Activated CD8-positive, alpha-beta memory T cell treated with anti-CD3 and anti-CD28 coated beads, Interleukin-2, amount 50 U/mL, for 1 hour (primary cell): ENCODE results near the gene NOL9.

ENCODE experiments used
- DNase-seq: peaks from one replicate; pipeline ENCODE4 v3.0.0-alpha.2; 2020; ENCODE audit errors: extremely low read depth

Gene NOL9

DNA sequence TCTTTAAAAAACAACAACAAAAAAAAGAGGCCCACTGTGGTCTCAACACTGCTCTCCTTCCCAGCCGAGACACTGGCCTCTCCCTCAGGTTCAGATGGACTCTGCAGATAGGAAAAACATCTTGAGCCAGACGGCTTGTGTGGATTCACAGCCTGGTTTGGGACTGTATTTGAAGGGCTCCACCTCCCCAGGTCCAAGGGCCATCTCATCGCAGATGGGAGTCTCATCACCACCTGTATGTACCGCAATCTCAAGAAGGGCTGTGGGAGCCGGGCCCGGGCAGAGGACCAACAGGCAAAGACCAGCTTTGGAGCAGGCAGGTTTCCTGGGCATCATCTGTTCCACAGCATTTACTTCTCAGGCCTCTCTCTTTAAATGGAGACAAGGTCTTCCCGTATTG lies 35.7 kb upstream of the NOL9 start:
- DNase-seq = no peak

DNA sequence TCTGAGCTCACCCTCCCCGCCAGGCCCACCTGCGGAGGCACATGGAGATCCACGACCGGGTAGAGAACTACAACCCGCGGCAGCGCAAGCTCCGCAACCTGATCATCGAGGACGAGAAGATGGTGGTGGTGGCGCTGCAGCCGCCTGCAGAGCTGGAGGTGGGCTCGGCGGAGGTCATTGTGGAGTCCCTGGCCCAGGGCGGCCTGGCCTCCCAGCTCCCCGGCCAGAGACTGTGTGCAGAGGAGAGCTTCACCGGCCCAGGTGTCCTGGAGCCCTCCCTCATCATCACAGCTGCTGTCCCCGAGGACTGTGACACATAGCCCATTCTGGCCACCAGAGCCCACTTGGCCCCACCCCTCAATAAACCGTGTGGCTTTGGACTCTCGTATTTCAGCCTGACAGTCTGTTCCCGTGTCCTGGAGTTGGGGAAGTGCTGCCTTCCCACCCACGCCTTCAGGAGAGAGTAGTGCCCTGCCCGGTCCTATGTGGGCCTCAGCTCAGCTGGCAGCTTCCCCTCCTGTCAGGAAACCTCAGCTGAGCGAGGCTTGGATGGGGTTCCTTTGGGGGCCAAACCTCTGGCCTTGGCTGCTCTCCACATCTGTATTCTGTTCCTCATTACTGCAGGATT lies 34.7 kb upstream of the NOL9 start:
- no peak for DNase-seq

DNA sequence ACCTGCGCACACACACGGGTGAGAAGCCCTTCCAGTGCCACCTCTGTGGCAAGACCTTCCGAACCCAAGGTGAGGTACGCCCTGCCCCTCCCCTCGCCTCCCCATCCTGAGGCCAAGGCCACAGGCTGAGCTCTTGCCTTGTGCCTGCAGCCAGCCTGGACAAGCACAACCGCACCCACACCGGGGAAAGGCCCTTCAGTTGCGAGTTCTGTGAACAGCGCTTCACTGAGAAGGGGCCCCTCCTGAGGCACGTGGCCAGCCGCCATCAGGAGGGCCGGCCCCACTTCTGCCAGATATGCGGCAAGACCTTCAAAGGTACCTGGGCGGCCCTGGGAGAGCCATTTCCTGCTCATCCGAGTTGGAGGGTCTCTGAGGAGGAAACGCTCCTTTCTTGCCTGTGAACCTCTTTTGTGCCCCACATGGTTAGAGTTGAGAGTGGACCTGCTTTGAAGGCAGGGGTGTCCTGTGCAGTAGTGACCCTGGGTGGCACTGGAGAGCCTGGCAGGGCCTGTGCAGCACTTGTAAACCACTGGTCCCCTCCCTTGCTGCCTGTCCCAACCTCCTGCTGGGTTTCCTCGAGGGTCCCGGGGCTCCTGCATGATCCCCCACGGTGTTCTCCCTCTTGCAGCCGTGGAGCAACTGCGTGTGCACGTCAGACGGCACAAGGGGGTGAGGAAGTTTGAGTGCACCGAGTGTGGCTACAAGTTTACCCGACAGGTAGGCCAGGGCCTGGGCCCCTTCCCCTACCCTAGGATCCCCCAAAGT lies 34.0 kb upstream of the NOL9 start:
- DNase-seq = no peak

DNA sequence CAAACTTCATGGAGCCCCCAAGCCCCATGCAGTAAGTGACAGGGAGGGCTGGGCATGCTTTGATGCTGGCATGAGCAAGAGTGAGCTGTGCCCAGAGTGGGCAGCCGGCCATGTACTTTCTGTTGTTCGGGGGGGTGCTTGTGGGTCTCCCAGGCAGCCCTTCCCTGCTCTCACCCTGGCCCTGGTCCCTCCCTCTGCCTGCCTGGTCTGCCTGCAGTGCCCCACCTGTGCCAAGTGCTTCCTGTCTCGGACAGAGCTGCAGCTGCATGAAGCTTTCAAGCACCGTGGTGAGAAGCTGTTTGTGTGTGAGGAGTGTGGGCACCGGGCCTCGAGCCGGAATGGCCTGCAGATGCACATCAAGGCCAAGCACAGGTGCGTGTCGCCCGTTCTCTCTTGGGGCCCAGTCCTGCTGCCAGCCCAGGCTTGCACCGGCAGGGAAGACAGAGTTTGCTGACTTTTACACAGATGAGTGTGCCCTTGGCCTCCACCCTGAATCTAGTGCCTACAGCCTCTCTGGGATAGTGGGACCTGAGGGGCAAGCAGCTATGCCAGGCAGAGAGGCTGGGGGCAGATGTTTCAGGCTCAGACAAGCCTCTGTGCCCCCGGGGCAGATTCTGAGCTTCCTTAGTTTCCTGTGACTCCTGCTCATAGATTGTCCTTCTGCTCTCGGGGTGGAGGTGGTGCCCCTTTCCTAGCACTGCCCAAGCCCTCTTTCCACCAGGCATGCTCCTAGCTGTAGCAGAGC lies 33.1 kb upstream of the NOL9 start:
- no peak for DNase-seq

DNA sequence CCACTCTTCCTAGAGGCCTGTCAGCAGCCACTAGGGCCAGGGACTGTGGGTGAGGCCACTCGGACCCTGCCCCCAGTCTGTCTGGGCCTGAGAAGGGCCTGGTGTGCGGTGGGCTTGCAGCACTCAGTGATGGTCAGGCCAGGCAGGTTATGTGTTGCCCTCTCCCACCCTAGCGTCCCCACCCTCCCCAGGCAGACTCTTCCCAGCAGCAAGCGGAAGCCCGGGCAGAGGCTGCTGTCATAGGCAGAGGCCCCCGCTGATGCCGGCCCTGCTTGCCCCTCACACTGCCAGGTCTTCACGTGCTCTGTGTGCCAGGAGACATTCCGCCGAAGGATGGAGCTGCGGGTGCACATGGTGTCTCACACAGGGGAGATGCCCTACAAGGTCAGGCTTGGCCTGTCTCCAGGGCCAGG lies 32.1 kb upstream of the NOL9 start:
- DNase-seq = no peak

DNA sequence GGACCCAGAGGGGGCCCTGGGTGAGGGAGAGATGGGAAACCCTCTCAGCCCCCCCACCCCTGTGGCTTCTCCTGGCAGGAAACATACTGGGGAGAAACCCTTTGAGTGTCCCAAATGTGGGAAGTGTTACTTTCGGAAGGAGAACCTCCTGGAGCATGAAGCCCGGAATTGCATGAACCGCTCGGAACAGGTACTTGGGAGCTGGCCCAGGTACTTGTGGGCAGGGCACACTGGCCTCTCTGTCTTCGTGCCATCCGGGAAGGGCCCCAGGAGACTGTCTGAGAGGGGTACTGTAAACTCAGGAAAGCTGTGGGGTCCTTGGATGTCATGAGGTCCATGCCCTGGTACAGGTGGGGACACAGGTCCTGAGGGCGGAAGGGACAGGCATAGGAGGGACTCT lies 31.5 kb upstream of the NOL9 start:
- no peak for DNase-seq

DNA sequence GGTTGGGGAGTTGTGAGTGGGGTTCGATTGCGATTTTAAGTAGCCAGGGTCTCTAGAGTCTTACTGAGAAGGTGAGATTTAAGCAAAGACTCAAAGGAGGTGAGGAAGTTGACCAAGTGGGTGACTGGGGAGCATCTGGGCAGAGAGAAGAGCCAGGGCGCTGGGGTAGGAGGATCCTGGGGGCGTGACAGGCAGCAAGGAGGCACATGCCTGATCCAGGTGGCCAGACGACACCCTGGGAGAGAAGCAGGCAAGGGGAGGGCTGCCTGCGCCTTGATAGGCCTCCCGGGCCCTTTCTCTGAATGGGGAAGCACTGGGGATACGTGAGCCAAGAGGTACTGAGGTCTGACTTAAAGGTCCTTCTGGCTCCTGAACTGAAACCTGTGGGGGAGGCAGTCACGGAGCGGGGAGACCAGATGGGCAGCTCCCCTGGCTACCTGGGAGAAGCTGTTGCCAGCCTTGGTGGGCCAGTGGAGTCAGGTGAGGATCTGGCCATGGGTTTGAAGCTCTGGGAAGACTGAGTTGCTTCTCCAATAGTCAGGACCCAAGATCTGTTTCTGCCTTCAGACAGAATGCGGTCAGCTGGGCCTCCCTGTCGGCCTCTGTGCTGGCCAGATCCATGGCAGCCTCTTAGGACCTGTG lies 30.9 kb upstream of the NOL9 start:
- no peak for DNase-seq

DNA sequence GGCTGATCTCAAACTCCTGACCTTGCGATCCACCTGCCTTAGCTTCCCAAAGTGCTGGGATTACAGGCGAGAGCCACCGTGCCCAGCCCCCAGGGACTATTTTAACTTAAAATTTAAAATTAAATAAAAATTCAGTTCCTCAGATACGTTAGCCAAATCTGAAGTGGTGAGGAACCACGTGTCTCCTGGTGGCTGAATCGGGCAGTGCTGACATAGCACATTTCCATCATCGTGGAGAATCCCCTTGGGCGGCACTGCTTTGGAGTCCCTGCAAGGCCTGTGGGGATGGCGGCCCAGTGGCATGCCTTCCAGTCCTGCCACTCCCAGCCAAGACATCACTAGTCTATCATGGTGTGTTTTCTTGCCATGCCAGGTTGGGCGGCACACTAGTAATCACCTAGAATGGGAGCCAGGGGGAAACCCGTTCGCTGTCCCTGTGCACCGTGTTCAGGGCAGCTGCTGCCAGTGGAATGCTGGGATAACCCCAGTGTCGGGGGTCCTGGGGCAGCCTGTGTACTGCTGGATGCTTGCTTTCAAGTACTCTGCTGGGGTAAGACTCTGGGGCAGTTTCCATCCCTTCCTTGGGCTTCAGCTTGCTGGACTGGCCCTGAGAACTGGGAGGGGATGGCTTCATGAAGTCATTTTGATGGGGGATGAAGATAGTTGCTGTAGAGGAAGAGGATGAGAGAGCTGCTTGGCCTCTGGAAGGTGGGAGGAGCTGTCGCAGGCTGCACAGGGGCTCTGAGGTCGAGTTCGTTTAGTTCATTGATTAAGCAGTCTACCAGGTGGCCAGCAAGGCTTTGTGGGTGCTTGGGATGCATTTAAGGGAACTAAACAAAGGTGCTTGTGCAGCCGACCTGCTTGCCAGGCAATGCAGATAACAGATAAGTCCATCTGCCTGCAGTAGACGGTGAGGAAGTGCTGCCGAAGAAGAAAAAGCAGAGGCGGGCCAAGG lies 30.1 kb upstream of the NOL9 start:
- DNase-seq = no peak

DNA sequence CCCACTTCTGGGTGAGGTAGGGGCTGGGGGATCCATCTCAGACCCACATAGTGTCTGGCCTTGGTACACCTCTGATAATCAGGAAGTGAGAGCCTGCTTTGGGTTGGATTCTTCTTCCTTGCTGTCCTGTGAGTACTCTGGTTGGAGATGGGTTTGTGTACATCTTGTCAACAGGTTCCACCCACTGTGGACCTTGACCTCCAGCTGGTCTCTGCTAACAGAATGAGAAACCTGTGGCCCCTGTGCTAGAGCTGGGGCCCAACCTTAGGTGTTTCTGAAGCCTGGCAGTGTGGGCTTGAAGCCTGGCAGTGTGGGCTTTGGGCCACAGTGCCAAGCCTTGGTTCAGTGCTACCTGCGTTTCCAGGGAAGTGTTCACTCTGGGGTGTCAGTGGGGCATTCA lies 28.1 kb upstream of the NOL9 start:
- DNase-seq = no peak

DNA sequence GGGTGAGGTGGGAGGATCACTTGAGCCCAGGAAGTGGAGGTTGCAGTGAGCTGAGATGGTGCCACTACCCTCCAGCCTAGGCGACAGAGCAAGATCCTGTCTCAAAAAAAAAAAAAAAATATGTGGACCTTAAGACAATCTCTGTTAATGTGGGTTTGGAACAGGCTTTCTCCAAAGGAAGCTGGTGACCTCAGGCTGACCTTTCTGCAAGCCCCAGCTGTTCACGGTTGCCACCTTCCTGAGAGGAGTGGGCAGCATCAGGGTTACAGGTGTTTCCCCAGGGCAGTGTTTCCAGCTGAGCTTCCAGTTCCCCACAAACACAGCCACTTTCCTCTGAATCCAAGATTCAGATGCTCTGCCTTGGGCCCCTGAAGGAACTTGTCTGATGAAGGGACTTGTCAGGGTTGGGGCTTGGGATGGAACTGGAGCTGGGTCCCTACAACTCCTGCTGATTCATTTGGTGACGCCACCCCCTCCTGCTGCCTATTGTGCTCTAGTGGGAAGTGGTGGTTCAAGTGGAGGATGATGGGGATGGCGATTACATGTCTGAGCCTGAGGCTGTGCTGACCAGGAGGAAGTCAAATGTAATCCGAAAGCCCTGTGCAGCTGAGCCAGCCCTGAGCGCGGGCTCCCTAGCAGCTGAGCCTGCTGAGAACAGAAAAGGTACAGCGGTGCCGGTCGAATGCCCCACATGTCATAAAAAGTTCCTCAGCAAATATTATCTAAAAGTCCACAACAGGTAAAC lies 27.4 kb upstream of the NOL9 start:
- no peak for DNase-seq

DNA sequence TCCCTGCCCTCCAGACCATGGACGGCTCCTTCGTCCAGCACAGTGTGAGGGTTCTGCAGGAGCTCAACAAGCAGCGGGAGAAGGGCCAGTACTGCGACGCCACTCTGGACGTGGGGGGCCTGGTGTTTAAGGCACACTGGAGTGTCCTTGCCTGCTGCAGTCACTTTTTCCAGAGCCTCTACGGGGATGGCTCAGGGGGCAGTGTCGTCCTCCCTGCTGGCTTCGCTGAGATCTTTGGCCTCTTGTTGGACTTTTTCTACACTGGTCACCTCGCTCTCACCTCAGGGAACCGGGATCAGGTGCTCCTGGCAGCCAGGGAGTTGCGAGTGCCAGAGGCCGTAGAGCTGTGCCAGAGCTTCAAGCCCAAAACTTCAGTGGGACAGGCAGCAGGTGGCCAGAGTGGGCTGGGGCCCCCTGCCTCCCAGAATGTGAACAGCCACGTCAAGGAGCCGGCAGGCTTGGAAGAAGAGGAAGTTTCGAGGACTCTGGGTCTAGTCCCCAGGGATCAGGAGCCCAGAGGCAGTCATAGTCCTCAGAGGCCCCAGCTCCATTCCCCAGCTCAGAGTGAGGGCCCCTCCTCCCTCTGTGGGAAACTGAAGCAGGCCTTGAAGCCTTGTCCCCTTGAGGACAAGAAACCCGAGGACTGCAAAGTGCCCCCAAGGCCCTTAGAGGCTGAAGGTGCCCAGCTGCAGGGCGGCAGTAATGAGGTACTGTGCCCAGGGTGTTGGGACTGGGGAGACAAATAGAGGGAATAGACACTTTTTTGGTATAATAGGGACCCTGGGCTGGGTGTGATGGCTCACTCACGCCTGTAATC lies 26.5 kb upstream of the NOL9 start:
- no peak for DNase-seq

DNA sequence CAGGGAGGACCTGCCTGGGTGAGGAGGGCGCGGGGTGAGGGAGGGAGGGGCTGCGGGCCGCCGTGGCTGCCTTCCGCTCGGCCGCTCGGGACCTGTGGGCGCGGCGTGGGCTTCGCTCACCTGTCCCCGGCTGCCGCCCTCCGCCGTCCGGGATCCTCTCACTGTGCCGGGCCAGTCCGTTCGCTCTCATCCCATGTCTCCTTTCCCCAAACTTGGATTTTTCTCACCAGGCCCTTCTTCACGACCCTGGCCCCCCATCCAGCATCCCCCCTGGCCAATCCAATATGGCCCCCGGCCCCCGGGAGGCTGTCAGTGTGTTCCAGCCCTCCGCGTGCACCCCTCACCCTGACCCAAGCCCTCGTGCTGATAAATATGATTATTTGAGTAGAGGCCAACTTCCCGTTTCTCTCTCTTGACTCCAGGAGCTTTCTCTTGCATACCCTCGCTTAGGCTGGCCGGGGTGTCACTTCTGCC lies 25.8 kb upstream of the NOL9 start:
- DNase-seq = no peak

DNA sequence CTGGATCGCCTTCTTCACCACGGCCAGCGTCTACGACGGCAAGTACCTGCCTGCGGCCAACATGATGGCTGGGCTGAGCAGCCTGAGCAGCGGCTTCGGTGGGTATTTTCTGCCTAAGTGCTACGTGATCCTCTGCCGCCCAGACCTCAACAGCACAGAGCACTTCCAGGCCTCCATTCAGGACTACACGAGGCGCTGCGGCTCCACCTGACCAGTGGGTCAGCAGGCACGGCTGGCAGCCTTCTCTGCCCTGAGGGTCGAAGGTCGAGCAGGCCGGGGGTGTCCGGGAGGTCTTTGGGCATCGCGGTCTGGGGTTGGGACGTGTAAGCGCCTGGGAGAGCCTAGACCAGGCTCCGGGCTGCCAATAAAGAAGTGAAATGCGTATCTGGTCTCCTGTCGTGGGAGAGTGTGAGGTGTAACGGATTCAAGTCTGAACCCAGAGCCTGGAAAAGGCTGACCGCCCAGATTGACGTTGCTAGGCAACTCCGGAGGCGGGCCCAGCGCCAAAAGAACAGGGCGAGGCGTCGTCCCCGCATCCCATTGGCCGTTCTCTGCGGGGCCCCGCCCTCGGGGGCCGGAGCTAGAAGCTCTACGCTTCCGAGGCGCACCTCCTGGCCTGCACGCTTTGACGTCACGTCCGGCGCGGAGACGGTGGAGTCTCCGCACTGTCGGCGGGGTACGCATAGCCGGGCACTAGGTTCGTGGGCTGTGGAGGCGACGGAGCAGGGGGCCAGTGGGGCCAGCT lies 25.2 kb upstream of the NOL9 start, which contains the start of gene ZBTB48:
Gene ZBTB48 (plus strand): TSS at position 621 of the 745 bp plus-strand sequence. CDS start 616 bp downstream, outside the sequence.
- DNase-seq = peak; percentile 89

DNA sequence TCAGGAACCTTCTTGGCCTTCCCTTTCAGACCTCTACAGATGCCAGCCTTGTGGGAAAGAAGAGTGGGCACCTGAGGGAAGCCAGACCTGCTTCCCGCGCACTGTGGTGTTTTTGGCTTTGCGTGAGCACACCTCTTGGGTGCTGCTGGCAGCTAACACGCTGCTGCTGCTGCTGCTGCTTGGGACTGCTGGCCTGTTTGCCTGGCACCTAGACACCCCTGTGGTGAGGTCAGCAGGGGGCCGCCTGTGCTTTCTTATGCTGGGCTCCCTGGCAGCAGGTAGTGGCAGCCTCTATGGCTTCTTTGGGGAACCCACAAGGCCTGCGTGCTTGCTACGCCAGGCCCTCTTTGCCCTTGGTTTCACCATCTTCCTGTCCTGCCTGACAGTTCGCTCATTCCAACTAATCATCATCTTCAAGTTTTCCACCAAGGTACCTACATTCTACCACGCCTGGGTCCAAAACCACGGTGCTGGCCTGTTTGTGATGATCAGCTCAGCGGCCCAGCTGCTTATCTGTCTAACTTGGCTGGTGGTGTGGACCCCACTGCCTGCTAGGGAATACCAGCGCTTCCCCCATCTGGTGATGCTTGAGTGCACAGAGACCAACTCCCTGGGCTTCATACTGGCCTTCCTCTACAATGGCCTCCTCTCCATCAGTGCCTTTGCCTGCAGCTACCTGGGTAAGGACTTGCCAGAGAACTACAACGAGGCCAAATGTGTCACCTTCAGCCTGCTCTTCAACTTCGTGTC lies 24.5 kb upstream of the NOL9 start:
- no peak for DNase-seq

DNA sequence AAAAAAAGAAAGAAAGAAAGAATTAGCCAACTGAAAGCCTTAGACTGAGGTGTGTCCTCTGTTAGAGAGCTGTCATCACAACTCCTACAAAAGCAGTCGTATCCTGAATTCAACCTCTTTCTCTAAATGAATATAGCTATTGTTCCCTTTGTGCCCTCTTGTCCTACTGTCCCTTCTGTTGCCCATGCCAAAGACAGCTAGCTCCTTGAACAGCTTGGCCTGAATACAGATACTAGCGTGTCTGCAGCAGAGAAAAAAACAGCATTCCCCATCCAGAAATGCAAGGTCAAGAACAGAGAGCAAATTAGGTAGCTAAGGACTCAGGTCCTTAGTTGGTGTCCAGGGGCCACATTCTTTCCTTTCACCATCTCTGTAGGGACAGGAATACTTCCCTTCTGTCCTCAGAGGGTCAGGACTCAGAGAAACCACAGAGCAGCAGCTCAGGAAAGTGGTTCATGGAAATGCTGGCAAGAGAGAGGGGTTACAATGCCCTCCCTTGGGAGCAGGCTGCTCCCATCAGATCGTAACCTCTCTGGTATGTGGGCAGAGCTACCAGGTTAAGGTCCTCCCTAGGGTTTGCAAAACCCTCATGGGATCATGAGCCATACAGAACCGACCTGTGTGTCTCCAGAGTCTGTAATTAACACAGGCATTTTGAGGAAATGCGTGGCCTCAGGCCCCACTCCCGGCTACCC lies 23.7 kb upstream of the NOL9 start:
- DNase-seq = no peak

DNA sequence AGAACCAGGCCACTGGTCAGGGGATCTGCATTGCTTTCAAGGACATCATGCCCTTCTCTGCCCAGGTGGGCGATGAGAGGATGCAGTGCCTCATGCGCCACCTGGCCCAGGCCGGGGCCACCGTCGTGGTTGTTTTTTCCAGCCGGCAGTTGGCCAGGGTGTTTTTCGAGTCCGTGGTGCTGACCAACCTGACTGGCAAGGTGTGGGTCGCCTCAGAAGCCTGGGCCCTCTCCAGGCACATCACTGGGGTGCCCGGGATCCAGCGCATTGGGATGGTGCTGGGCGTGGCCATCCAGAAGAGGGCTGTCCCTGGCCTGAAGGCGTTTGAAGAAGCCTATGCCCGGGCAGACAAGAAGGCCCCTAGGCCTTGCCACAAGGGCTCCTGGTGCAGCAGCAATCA lies 20.5 kb upstream of the NOL9 start:
- DNase-seq = no peak

DNA sequence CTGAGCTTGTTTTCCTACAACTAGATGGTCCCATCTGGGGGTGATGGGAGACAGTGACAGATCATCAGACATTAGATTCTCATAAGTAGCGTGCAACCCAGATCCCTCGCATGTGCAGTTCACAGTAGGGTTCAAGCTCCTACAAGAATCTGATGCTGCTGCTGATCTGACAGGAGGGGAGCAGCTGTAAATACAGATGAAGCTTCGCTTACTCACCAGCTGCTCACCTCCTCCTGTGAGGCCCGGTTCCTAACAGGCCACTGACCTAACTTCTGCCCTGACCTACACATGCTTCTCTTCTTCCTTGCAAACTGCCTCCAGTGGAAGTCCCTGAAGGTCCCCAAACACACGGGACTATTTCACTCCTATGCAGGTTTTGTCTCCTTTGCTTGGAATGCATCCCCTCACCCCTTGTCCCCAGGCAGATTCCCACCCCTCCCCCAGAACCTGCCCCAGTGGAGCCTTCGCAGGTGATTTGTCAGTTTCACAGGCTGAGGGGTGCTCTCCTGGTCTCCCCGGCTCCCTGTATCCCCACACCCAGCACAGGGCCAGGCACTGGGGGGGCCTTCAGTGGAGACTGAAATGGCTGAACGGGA lies 19.8 kb upstream of the NOL9 start:
- no peak for DNase-seq
